Body of pancreas (tissue), 4 donors: ENCODE data around the gene LPCAT3. TPM values are rescaled to one million over a fixed set of nuclear protein-coding genes. Genes with fewer than 3 reads are reported as not detected.

ENCODE experiments used
- ATAC-seq: fragments of 150-250 bp; one replicate; pipeline ENCODE4 v1.9.1; 2016
- DNase-seq, 4 donors: peaks; one replicate each; pipeline ENCODE4 v3.0.0-alpha.2; 2019
- H3K27ac ChIP-seq, 4 donors: fragments of 200-600 bp; sonication (generic); 1 replicate in 3 of 4; 2 replicates in 1 of 4; pipeline versions ENCODE4 v1.5.1 to v1.6.1; 2016 to 2019; ENCODE audit warnings: mild to moderate bottlenecking in 1 of 4, mixed read lengths in 1 of 4, moderate library complexity in 1 of 4
- H3K27me3 ChIP-seq, 2 donors: fragments of 200-600 bp; sonication (generic); one replicate each; pipeline ENCODE4 v1.6.0; 2016; ENCODE audit warnings: mild to moderate bottlenecking in 1 of 2
- H3K36me3 ChIP-seq, 2 donors: fragments of 200-600 bp; sonication (generic); replicated peaks in 1 of 2; 2 replicates each; pipeline ENCODE4 v1.5.1; 2016; ENCODE audit warnings: low read depth in 2 of 2; ENCODE audit not compliant: insufficient read depth in 1 of 2
- H3K4me1 ChIP-seq: fragments of 200-600 bp; sonication (generic); one replicate; pipeline ENCODE4 v1.6.0; 2016
- H3K4me3 ChIP-seq, 2 donors: fragments of 200-600 bp; sonication (generic); 1 replicate in 1 of 2; 2 replicates in 1 of 2; pipeline ENCODE4 v1.5.1; 2016 to 2019
- H3K9me3 ChIP-seq, 3 donors: fragments of 200-600 bp; sonication (generic); 1 replicate in 2 of 3; 2 replicates in 1 of 3; pipeline ENCODE4 v1.5.1; 2016
- CTCF ChIP-seq, 7 experiments: fragments of 450-650 bp in 4 of 7; fragments of 200-600 bp in 3 of 7; sonication (generic) in 3 of 7; IDR thresholded peaks; one replicate each; pipeline ENCODE4 v1.5.1; 2016 to 2019; ENCODE audit warnings: antibody characterized with exemption in 7 of 7
- POLR2A ChIP-seq, 3 donors: fragments of 450-650 bp; IDR thresholded peaks; one replicate each; pipeline ENCODE4 v1.6.1; 2016; ENCODE audit warnings: antibody characterized with exemption in 3 of 3, mild to moderate bottlenecking in 2 of 3
- WGBS, 2 donors: methylation state at CpG; one replicate each; pipeline ENCODE4 v1.1.5; 2017; 5-methylcytosine and 5-hydroxymethylcytosine counted together
- intact Hi-C: fragments of 100-400 bp; cut with DNase I; formaldehyde crosslinking; loops from one replicate; pipeline ENCODE4 v1.15.1; 2023
- total RNA-seq, 2 donors: library from RNA; depleted of rRNA; stranded (reverse); fragments of >200 nt; gene quantifications; one replicate each; pipeline ENCODE4 v1.1.0, GENCODE V29; 2016

Gene LPCAT3
- total RNA-seq = 10 to 100 TPM; 21.5 to 39.6 TPM

- TF ChIP-seq POLR2A (IDR thresholded peaks at IDR 0.05) (peak; percentile 78 to 89 (median 79)), CTCF (IDR thresholded peaks at IDR 0.05) (peak; percentile 82 to 97 (median 92))
- peak within 1 kb of the TSS; percentile 81 to 93 (median 87) for H3K27ac ChIP-seq
- intact Hi-C loops = no loop called here
- H3K9me3 ChIP-seq = no peaks in the 10 kb centered on the region
- H3K4me1 ChIP-seq = peaks cover 33% of the 10 kb centered on the region
- H3K27me3 ChIP-seq = no peaks in the 10 kb centered on the region
- H3K4me3 ChIP-seq = peak within 1 kb of the TSS; percentile 32 to 33
- no peaks in the 10 kb centered on the region for H3K36me3 ChIP-seq
- ATAC-seq = peak; percentile 96
- WGBS, 2 donors = 0% methylated on average over 10 to 72 of the region's 77 CpGs
- DNase-seq = peak; percentile 97 to 98 (median 98)
Measured at GRCh38 chr12:7018350-7019042, at the start of gene LPCAT3. TSS of gene LPCAT3 (minus strand) at chr12:7018476. CDS start at chr12:7018424, 52 bp downstream.

- 64 to 72% methylated on average over 6 to 7 of the region's 7 CpGs for whole genome bisulfite sequencing, 2 donors
- Histone ChIP-seq H3K27me3 (no peaks in the 10 kb centered on the region), H3K9me3 (no peaks in the 10 kb centered on the region), H3K4me3 (no peak overlapping the region), H3K4me1 (peaks cover 27% of the 10 kb centered on the region), H3K36me3 (no peaks in the 10 kb centered on the region), H3K27ac (peak overlapping the region in 3 of 4 donors; percentile 65 to 85 (median 69))
- intact Hi-C loops = no loop called here
- DNase-seq = no peak
- no peak for ATAC-seq
- TF ChIP-seq CTCF (IDR thresholded peaks at IDR 0.05) (no peak), POLR2A (IDR thresholded peaks at IDR 0.05) (no peak)
Measured at GRCh38 chr12:7067096-7067495, 48.8 kb upstream of the LPCAT3 start.

- intact Hi-C loops = no loop called here
Measured at GRCh38 chr12:7066596-7066995, 48.3 kb upstream of the LPCAT3 start.

GRCh38 chr12:7065073-7065623 is 46.9 kb upstream of the LPCAT3 start:
- ATAC-seq (no peak), DNase-seq (no peak)
- Histone ChIP-seq H3K4me3 (no peak overlapping the region), H3K4me1 (peaks cover 31% of the 10 kb centered on the region), H3K27ac (no peak overlapping the region), H3K27me3 (no peaks in the 10 kb centered on the region), H3K9me3 (no peaks in the 10 kb centered on the region), H3K36me3 (no peaks in the 10 kb centered on the region)
- intact Hi-C loops = no loop called here
- TF ChIP-seq CTCF (IDR thresholded peaks at IDR 0.05) (no peak), POLR2A (IDR thresholded peaks at IDR 0.05) (no peak)
- WGBS, 2 donors = 73 to 74% methylated on average over 7 of the region's 7 CpGs

More at GRCh38 chr12:7066596-7066995, 48.3 kb upstream of the LPCAT3 start:
- Histone ChIP-seq H3K9me3 (no peaks in the 10 kb centered on the region), H3K36me3 (no peaks in the 10 kb centered on the region), H3K27me3 (no peaks in the 10 kb centered on the region), H3K4me3 (no peak overlapping the region), H3K4me1 (peaks cover 27% of the 10 kb centered on the region), H3K27ac (no peak overlapping the region)
- TF ChIP-seq CTCF (IDR thresholded peaks at IDR 0.05) = no peak
- no peak for TF ChIP-seq POLR2A (IDR thresholded peaks at IDR 0.05)
- DNase-seq (no peak), ATAC-seq (no peak)
- 68 to 80% methylated on average over 2 of the region's 2 CpGs for WGBS, 2 donors
